ENCODE measurements around the gene GLMP. TPM values are rescaled to one million over a fixed set of nuclear protein-coding genes. Genes with fewer than 3 reads are reported as not detected.

The GLMP gene
- total and polyA plus RNA-seq, 2 of the 13 experiments (the other 11 are each of a cell fraction or from before 2014, with no cell fraction given), result 44.6 to 75.8 TPM

GRCh38 chr1:156295391-156295947, at the start of gene GLMP (continued):
- peak; percentile 26; the same call in 1 of the 2 replicates for TF ChIP-seq DRAP1 (CRISPR knock-in tag; IDR thresholded peaks at IDR 0.05)
- no peak for TF ChIP-seq ZNF138 (CRISPR knock-in tag; IDR thresholded peaks at IDR 0.05; ENCODE audit: low read depth)
- 0 out of 2 replicates have a peak, but pooled peaks have one; percentile 55 for TF ChIP-seq ZNF513 (CRISPR knock-in tag; conservative IDR thresholded peaks at IDR 0.05)
- TF ChIP-seq ZNF24 (IDR thresholded peaks at IDR 0.05), result no peak
- TF ChIP-seq FOXM1 (CRISPR knock-in tag; IDR thresholded peaks at IDR 0.05), result no peak
- TF ChIP-seq HOXA5 (CRISPR knock-in tag; IDR thresholded peaks at IDR 0.05), result no peak
- TF ChIP-seq STAT5B (CRISPR knock-in tag; IDR thresholded peaks at IDR 0.05), result no peak
- 0 out of 2 replicates have a peak, but pooled peaks have one; percentile 23 for TF ChIP-seq MEIS1 (CRISPR knock-in tag; IDR thresholded peaks at IDR 0.05; ENCODE audit: borderline replicate concordance)
- no peak for TF ChIP-seq MXD4 (CRISPR knock-in tag; IDR thresholded peaks at IDR 0.05)
- TF ChIP-seq TBP (CRISPR knock-in tag; IDR thresholded peaks at IDR 0.05), result no peak
- no peak for TF ChIP-seq SRSF4 (IDR thresholded peaks at IDR 0.05; ENCODE audit: low read depth, low read length, poor library complexity, severe bottlenecking)
- peak; percentile 90 for TF ChIP-seq PHF20 (CRISPR knock-in tag; IDR thresholded peaks at IDR 0.05)
- TF ChIP-seq ZNF503 (CRISPR knock-in tag; IDR thresholded peaks at IDR 0.05), result 0 out of 2 replicates have a peak, but pooled peaks have one; percentile 6
- TF ChIP-seq ZBTB34 (CRISPR knock-in tag; IDR thresholded peaks at IDR 0.05), result no peak
- no peak for TF ChIP-seq ZC3H13 (CRISPR knock-in tag; IDR thresholded peaks at IDR 0.05)
- no peak for TF ChIP-seq ZBTB4 (CRISPR knock-in tag; IDR thresholded peaks at IDR 0.05; ENCODE audit: borderline replicate concordance)
- TF ChIP-seq ZBTB38 (CRISPR knock-in tag; IDR thresholded peaks at IDR 0.05), result no peak
- no peak for TF ChIP-seq ZNF30 (CRISPR knock-in tag; IDR thresholded peaks at IDR 0.05)
- no peak for TF ChIP-seq ZNF607 (CRISPR knock-in tag; IDR thresholded peaks at IDR 0.05; ENCODE audit: borderline replicate concordance)
- TF ChIP-seq RBAK (CRISPR knock-in tag; IDR thresholded peaks at IDR 0.05), result no peak
- TF ChIP-seq SRSF1 (optimal IDR thresholded peaks at IDR 0.05; ENCODE audit: low read depth, low read length), result peak; percentile 43
- peak; percentile 65; the same call in 1 of the 2 replicates for TF ChIP-seq THAP11 (CRISPR knock-in tag; IDR thresholded peaks at IDR 0.05)
- no peak for TF ChIP-seq ZNF432 (CRISPR knock-in tag; IDR thresholded peaks at IDR 0.05; ENCODE audit: borderline replicate concordance)
